GM12878 (cell line): Measurements from ENCODE around the gene MUC5AC.

ENCODE experiments used
- BCL3 ChIP-seq: IDR thresholded peaks from 2 replicates; pipeline ENCODE4 v1.6.1; 2011; ENCODE audit warnings: borderline replicate concordance, low read depth, mild to moderate bottlenecking, moderate library complexity, low read length; ENCODE audit not compliant: insufficient read depth, poor library complexity, severe bottlenecking
- BMI1 ChIP-seq: fragments of 450-650 bp; IDR thresholded peaks from 2 replicates; pipeline ENCODE4 v1.6.1; 2016; ENCODE audit warnings: mild to moderate bottlenecking, moderate library complexity, borderline replicate concordance
- EP300 ChIP-seq, 2 experiments: fragments of 150-350 bp in 1 of 2; IDR thresholded peaks; 2 replicates each; pipeline ENCODE4 v1.6.1; 2011 to 2012; ENCODE audit warnings: low read depth in 2 of 2, low read length in 2 of 2, borderline replicate concordance in 1 of 2, improper control_type of control experiment in 1 of 2, inconsistent platforms in 1 of 2; ENCODE audit not compliant: control insufficient read depth in 1 of 2
- FOS ChIP-seq: IDR thresholded peaks from 3 replicates; pipeline ENCODE4 v1.6.1; 2011; ENCODE audit warnings: borderline replicate concordance; ENCODE audit not compliant: insufficient read length; ENCODE audit errors: extremely low read depth
- HDAC2 ChIP-seq: fragments of 200-600 bp; sonication (generic); IDR thresholded peaks from 2 replicates; pipeline ENCODE4 v1.6.1; 2017
- JUND ChIP-seq: IDR thresholded peaks from 2 replicates; pipeline ENCODE4 v1.6.1; 2012; ENCODE audit warnings: low read depth, mild to moderate bottlenecking, low read length, improper control_type of control experiment, moderate library complexity
- POLR2A ChIP-seq: IDR thresholded peaks from 2 replicates; pipeline ENCODE4 v1.6.1; 2011; ENCODE audit warnings: low read depth, mild to moderate bottlenecking, low read length
- RFX5 ChIP-seq: IDR thresholded peaks from 2 replicates; pipeline ENCODE4 v1.6.1; 2011; ENCODE audit warnings: low read depth, low read length, improper control_type of control experiment
- YY1 ChIP-seq: IDR thresholded peaks from 2 replicates; pipeline ENCODE4 v1.6.1; 2011; ENCODE audit warnings: low read depth, mild to moderate bottlenecking, low read length
- TF ChIP-seq, protein P1 (sequence below), 3 experiments: IDR thresholded peaks in 2 of 3; conservative IDR thresholded peaks in 1 of 3; 2 replicates each; pipeline ENCODE4 v1.5.1; 2011; ENCODE audit warnings: low read depth in 3 of 3, low read length in 3 of 3, mild to moderate bottlenecking in 3 of 3, control low read depth in 2 of 3, moderate library complexity in 2 of 3, inconsistent platforms in 1 of 3, mixed read lengths in 1 of 3; ENCODE audit not compliant: control insufficient read depth in 2 of 3, insufficient read depth in 1 of 3; ENCODE audit errors: extremely low read depth in 1 of 3
- TF ChIP-seq, protein P2 (sequence below): fragments of 450-650 bp; formaldehyde crosslinking; IDR thresholded peaks from 2 replicates; pipeline ENCODE4 v1.4.0; 2020; ENCODE audit warnings: mild to moderate bottlenecking, moderate library complexity
- TF ChIP-seq, protein P3 (sequence below): fragments of 450-650 bp; conservative IDR thresholded peaks from 2 replicates; pipeline ENCODE4 v1.6.1; 2017; ENCODE audit warnings: mild to moderate bottlenecking, moderate library complexity

DNA sequence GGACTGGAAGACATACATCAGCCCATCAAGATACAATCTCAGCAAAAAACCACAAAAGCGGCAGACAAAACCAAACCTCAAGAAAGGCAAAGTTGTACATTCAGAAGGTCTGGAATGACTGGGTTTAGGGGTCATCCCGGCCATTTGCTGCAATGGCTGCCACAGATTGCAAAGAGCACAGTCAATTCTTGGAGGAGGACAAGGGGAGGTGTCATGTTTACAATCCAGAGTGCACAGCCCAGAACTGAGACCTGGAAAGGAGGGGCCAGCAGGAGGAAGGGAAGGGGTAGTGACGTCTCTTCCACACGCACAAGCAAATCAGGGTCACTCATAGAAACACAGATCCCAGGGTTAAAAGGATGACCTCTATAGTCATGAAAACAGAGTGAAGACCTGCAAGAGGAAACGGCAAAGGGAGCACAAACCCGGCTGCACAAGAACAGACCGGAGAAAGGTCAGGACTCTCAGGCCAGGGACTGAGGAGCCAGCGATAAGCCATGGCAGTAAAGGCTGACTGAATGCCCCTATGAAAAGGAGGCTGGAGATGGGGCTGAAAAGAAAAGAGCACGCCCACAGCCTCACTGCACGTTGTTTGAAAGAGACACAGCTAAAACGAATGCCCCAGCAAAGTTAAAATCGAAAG, 18.2 kb upstream of the MUC5AC start:
- TF ChIP-seq, protein P1, sequence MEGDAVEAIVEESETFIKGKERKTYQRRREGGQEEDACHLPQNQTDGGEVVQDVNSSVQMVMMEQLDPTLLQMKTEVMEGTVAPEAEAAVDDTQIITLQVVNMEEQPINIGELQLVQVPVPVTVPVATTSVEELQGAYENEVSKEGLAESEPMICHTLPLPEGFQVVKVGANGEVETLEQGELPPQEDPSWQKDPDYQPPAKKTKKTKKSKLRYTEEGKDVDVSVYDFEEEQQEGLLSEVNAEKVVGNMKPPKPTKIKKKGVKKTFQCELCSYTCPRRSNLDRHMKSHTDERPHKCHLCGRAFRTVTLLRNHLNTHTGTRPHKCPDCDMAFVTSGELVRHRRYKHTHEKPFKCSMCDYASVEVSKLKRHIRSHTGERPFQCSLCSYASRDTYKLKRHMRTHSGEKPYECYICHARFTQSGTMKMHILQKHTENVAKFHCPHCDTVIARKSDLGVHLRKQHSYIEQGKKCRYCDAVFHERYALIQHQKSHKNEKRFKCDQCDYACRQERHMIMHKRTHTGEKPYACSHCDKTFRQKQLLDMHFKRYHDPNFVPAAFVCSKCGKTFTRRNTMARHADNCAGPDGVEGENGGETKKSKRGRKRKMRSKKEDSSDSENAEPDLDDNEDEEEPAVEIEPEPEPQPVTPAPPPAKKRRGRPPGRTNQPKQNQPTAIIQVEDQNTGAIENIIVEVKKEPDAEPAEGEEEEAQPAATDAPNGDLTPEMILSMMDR (IDR thresholded peaks at IDR 0.05 in 2 of 3, conservative IDR thresholded peaks at IDR 0.05 in 1 of 3; ENCODE audit: control insufficient read depth in 2 of 3, extremely low read depth in 1 of 3, insufficient read depth in 1 of 3, low read depth in 3 of 3, low read length in 3 of 3) = no peak
- TF ChIP-seq EP300 (IDR thresholded peaks at IDR 0.05; ENCODE audit: borderline replicate concordance in 1 of 2, control insufficient read depth in 1 of 2, low read depth in 2 of 2, low read length in 2 of 2) = no peak
- TF ChIP-seq, protein P2, sequence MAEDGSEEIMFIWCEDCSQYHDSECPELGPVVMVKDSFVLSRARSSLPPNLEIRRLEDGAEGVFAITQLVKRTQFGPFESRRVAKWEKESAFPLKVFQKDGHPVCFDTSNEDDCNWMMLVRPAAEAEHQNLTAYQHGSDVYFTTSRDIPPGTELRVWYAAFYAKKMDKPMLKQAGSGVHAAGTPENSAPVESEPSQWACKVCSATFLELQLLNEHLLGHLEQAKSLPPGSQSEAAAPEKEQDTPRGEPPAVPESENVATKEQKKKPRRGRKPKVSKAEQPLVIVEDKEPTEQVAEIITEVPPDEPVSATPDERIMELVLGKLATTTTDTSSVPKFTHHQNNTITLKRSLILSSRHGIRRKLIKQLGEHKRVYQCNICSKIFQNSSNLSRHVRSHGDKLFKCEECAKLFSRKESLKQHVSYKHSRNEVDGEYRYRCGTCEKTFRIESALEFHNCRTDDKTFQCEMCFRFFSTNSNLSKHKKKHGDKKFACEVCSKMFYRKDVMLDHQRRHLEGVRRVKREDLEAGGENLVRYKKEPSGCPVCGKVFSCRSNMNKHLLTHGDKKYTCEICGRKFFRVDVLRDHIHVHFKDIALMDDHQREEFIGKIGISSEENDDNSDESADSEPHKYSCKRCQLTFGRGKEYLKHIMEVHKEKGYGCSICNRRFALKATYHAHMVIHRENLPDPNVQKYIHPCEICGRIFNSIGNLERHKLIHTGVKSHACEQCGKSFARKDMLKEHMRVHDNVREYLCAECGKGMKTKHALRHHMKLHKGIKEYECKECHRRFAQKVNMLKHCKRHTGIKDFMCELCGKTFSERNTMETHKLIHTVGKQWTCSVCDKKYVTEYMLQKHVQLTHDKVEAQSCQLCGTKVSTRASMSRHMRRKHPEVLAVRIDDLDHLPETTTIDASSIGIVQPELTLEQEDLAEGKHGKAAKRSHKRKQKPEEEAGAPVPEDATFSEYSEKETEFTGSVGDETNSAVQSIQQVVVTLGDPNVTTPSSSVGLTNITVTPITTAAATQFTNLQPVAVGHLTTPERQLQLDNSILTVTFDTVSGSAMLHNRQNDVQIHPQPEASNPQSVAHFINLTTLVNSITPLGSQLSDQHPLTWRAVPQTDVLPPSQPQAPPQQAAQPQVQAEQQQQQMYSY (CRISPR knock-in tag) = no peak
- TF ChIP-seq HDAC2 = no peak
- TF ChIP-seq YY1 = no peak
- no peak for TF ChIP-seq FOS
- no peak for TF ChIP-seq POLR2A
- TF ChIP-seq BMI1 = no peak
- no peak for TF ChIP-seq JUND
- TF ChIP-seq RFX5 = no peak
- TF ChIP-seq, protein P3, sequence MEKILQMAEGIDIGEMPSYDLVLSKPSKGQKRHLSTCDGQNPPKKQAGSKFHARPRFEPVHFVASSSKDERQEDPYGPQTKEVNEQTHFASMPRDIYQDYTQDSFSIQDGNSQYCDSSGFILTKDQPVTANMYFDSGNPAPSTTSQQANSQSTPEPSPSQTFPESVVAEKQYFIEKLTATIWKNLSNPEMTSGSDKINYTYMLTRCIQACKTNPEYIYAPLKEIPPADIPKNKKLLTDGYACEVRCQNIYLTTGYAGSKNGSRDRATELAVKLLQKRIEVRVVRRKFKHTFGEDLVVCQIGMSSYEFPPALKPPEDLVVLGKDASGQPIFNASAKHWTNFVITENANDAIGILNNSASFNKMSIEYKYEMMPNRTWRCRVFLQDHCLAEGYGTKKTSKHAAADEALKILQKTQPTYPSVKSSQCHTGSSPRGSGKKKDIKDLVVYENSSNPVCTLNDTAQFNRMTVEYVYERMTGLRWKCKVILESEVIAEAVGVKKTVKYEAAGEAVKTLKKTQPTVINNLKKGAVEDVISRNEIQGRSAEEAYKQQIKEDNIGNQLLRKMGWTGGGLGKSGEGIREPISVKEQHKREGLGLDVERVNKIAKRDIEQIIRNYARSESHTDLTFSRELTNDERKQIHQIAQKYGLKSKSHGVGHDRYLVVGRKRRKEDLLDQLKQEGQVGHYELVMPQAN = no peak
- TF ChIP-seq BCL3 = no peak
